K562 (cell line): ENCODE results near the gene GRIK1. TPM values are rescaled to one million over a fixed set of nuclear protein-coding genes. Genes with fewer than 3 reads are reported as not detected.

Experiments
- polyA plus RNA-seq, 8 experiments: library from polyadenylated mRNA; depleted of rRNA in 4 of 8; stranded (reverse) in 5 of 8; unstranded in 3 of 8; fragments of >200 nt; fragmentation: Nextera tagmentation in 2 of 8; fragmentation: Illumina TruSeq in 1 of 8; extraction: Ambion mirVana in 2 of 8; extraction: Trizol in 1 of 8; gene quantifications; 2 replicates each; pipeline versions ENCODE4 v1.2.1 to v1.2.3, GENCODE V29; 2011 to 2014; ENCODE audit warnings: inconsistent platforms in 1 of 8, missing spikeins in 1 of 8
- total RNA-seq, 7 experiments: library from RNA; depleted of rRNA in 6 of 7; stranded (reverse); fragments of >200 nt in 6 of 7; fragmentation: Illumina TruSeq in 2 of 7; extraction: Trizol in 2 of 7; gene quantifications; 2 replicates each; pipeline versions ENCODE4 v1.2.1 to v1.2.3, GENCODE V29; 2011 to 2021; ENCODE audit warnings: low replicate concordance in 1 of 7
- TF ChIP-seq, protein P1 (sequence below): fragments of 200-600 bp; sonication (generic); IDR thresholded peaks from one replicate; pipeline ENCODE4 v1.6.1; 2012; ENCODE audit warnings: mild to moderate bottlenecking, low read depth, low read length, inconsistent platforms

The GRIK1 gene
- total and polyA plus RNA-seq, 9 of the 15 experiments (the other 6 are each of a cell fraction or from before 2014, with no cell fraction given), result 0.17 to 2.8 (median 0.53) TPM

DNA sequence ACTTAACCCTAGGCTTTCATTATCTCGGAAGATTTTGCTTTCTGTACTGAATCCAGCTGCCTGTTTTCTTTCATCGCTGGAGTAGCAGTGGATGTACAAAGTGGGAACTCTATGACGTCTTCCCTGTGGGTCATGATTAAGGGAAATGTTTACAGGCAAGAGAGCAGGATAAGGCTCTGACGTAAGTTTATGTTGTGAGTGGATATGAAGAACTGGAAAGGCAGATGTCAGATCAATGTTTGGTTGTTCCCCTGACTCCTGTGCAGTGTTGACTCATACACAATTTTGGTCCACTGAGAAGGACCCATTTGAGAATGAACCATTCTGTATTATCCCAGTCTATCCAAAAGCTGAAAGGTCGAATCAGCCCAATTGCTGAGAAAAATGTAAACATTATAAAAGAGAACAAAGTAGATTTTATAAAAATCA is 292.4 kb downstream of the GRIK1 start (continued):
- TF ChIP-seq, protein P1, sequence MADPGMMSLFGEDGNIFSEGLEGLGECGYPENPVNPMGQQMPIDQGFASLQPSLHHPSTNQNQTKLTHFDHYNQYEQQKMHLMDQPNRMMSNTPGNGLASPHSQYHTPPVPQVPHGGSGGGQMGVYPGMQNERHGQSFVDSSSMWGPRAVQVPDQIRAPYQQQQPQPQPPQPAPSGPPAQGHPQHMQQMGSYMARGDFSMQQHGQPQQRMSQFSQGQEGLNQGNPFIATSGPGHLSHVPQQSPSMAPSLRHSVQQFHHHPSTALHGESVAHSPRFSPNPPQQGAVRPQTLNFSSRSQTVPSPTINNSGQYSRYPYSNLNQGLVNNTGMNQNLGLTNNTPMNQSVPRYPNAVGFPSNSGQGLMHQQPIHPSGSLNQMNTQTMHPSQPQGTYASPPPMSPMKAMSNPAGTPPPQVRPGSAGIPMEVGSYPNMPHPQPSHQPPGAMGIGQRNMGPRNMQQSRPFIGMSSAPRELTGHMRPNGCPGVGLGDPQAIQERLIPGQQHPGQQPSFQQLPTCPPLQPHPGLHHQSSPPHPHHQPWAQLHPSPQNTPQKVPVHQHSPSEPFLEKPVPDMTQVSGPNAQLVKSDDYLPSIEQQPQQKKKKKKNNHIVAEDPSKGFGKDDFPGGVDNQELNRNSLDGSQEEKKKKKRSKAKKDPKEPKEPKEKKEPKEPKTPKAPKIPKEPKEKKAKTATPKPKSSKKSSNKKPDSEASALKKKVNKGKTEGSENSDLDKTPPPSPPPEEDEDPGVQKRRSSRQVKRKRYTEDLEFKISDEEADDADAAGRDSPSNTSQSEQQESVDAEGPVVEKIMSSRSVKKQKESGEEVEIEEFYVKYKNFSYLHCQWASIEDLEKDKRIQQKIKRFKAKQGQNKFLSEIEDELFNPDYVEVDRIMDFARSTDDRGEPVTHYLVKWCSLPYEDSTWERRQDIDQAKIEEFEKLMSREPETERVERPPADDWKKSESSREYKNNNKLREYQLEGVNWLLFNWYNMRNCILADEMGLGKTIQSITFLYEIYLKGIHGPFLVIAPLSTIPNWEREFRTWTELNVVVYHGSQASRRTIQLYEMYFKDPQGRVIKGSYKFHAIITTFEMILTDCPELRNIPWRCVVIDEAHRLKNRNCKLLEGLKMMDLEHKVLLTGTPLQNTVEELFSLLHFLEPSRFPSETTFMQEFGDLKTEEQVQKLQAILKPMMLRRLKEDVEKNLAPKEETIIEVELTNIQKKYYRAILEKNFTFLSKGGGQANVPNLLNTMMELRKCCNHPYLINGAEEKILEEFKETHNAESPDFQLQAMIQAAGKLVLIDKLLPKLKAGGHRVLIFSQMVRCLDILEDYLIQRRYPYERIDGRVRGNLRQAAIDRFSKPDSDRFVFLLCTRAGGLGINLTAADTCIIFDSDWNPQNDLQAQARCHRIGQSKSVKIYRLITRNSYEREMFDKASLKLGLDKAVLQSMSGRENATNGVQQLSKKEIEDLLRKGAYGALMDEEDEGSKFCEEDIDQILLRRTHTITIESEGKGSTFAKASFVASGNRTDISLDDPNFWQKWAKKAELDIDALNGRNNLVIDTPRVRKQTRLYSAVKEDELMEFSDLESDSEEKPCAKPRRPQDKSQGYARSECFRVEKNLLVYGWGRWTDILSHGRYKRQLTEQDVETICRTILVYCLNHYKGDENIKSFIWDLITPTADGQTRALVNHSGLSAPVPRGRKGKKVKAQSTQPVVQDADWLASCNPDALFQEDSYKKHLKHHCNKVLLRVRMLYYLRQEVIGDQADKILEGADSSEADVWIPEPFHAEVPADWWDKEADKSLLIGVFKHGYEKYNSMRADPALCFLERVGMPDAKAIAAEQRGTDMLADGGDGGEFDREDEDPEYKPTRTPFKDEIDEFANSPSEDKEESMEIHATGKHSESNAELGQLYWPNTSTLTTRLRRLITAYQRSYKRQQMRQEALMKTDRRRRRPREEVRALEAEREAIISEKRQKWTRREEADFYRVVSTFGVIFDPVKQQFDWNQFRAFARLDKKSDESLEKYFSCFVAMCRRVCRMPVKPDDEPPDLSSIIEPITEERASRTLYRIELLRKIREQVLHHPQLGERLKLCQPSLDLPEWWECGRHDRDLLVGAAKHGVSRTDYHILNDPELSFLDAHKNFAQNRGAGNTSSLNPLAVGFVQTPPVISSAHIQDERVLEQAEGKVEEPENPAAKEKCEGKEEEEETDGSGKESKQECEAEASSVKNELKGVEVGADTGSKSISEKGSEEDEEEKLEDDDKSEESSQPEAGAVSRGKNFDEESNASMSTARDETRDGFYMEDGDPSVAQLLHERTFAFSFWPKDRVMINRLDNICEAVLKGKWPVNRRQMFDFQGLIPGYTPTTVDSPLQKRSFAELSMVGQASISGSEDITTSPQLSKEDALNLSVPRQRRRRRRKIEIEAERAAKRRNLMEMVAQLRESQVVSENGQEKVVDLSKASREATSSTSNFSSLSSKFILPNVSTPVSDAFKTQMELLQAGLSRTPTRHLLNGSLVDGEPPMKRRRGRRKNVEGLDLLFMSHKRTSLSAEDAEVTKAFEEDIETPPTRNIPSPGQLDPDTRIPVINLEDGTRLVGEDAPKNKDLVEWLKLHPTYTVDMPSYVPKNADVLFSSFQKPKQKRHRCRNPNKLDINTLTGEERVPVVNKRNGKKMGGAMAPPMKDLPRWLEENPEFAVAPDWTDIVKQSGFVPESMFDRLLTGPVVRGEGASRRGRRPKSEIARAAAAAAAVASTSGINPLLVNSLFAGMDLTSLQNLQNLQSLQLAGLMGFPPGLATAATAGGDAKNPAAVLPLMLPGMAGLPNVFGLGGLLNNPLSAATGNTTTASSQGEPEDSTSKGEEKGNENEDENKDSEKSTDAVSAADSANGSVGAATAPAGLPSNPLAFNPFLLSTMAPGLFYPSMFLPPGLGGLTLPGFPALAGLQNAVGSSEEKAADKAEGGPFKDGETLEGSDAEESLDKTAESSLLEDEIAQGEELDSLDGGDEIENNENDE, result no peak
